Hypothalamus (tissue), 51 donors: ENCODE measurements around the gene TRAF6.
"Not testable (repeated sequence)": the region's sequence is repeated elsewhere in the genome, so short reads cannot be mapped to it uniquely, and the experiment has no call there.

Experiments used
- DNase-seq, 51 donors: peaks; one replicate each; lab custom pipeline; 2025; lab: John Stamatoyannopoulos, UW

Gene TRAF6, protein sequence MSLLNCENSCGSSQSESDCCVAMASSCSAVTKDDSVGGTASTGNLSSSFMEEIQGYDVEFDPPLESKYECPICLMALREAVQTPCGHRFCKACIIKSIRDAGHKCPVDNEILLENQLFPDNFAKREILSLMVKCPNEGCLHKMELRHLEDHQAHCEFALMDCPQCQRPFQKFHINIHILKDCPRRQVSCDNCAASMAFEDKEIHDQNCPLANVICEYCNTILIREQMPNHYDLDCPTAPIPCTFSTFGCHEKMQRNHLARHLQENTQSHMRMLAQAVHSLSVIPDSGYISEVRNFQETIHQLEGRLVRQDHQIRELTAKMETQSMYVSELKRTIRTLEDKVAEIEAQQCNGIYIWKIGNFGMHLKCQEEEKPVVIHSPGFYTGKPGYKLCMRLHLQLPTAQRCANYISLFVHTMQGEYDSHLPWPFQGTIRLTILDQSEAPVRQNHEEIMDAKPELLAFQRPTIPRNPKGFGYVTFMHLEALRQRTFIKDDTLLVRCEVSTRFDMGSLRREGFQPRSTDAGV

DNA sequence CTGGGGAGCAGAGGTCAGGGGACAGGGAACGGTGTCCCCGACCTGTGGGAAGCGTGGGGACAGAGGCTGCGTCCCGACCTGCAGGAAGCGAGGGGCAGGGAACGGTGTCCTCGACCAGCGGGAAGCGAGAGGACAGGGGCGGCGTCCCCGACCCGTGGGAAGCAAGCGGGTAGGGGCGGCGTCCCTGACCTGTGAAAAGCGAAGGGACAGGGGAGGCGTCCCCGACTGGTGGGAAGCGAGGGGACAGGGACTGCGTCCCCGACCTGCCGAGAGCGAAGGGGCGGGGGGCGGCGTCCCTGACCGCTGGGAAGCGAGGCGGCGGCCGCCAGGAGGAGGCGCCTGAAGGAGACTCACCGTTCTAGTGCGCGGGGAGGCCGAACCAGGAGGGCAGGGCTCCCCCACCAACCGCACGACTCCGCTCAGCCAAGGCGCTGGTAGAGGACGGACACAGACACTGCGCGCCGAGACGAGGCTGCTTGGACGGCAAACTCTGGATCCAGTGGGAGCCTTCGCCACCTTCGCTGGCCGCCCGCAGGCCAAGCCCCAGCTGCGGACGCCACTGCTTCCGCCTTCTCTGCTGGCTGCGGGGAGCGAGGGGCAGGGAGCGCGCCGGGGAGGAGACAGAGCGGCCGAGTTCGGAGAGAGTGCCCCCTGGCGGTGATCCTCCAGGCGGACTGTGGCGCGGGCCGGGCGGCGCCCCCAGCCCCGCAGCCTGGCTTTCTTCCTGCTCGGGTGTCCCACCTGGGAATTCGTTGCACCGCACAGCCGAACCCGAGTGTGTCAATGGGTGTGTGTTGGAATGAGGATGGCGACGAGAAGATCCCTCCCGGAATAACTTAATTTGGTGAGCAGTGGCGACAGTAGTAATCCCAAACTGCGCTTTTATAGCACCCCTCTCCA is at the start of gene TRAF6:
TSS of gene TRAF6 (minus strand) at position 579 of the 900 bp plus-strand sequence. CDS start 8,757 bp downstream, outside the sequence.
- peak; percentile 28 to 96 (median 78) for DNase-seq

DNA sequence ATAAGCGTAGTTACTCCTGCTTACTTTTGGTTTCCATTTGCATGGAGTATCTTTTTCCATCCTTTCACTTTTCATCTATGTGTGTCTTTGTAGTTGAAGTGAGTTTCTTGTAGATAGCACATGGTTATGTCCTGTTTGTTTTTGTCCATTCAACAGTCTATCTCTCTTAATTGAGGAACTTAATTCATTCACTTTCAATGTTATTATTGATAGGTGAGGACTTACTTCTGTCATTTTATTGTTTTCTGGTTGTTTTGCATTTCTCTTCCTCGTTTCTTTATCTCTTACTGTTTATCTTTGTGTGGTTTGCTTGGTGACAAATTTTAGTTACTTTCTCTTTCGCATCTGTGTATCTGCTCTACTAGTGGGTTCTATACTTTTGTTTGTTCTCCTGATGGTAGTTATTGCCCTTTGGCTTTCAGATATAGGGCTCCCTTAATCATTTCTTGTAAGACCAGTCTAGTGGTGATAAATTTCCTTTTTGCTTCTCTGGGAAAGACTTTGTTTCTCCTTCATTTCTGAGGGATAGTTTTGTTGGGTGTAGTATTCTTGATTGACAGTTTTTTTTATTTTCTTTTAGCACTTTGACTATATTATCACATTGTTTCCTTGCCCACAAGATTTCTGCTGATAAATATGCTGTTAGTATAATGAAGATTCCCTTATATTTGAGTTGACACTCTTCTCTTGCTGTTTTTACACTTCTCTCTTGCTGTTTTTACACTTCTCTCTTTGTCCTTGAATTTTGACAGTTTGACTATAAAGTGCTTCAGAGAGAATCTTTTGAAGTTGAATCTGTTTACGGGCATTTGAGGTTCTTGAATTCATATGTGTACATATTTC is 48.7 kb upstream of the TRAF6 start:
- no peak for DNase-seq

DNA sequence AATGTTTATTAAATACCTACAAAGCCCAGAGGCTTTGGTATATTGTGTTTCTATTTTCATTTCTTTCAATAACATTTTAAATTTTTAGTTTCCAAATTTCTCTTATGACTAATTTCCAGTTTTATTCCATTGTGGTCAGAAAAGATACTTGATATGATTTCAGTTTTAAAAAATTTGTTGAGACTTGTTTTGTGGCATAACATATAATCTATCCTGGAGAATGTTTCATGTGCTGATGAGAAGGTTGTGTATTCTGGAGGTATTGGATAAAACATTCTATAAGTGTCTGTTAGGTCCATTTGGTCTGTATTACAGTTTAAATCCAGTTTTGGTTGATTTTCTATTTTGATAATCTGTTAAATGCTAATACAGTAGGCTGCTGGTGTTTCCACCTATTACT is 47.9 kb upstream of the TRAF6 start:
- DNase-seq: no peak

DNA sequence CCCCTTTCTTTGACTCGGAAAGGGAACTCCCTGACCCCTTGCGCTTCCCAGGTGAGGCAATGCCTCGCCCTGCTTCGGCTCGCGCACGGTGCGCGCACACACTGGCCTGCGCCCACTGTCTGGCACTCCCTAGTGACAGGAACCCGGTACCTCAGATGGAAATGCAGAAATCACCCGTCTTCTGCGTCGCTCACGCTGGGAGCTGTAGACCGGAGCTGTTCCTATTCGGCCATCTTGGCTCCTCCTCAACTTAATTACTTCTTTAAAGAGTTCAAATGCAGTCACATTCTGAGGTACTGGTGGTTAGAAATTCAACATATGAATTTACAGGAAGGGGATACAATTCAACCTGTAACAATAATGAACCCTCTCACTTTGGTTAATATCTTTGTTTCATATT is 47.3 kb upstream of the TRAF6 start:
- DNase-seq: not testable (repeated sequence)

DNA sequence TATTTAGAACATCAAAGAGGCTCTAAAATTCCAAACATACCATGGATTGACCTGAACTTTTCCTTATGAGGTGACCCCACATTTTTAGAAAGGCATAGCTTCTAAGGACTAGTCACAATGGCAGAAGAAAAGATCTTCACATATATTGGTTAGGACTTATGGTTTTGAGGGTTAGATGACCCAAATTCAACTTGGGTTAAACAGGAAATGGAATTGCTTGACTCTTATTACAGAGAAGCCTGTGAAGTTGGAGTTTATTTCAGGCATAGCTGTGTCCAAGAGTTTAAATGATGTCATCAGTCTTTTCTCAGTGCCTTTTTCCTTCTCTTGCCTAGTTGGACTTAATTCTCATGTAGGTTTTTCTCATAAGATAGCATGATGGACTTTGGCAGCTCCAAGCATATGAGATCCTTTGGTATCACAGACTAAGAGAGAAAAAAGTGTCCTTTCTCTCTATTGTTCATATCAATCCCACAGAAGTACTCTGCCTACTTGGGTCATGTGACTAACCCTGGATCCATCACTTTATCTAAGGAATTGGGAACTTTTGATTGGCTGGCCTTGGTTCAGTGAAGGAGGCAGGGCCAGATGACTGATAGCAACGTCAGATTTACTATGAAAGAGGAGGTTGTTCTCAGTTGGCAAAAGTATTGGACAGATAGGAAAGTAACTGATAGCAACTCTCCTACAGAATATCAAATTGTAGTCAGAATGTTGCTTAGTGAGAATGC is 40.5 kb upstream of the TRAF6 start:
- DNase-seq: no peak

DNA sequence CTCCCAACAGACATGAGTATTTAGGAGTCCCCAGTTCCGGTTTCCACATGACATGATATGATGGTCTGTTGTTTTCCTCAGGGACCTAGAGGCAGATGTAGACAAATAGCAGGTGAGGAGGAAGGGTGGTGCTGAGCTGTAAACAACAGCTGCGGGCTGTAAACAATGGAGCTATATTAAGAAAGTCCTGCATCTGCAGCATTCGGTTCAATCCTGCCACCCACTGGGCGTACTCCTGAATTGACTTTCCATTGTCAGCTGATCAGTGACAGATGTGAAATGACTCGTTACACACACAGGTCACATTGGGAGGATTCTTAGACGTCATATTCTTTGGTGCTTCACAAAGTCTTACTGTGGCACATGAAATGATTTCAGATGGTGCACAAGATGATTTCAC is 30.9 kb upstream of the TRAF6 start:
- peak in 22 of 51 donors; percentile 2 to 40 (median 14) for DNase-seq

DNA sequence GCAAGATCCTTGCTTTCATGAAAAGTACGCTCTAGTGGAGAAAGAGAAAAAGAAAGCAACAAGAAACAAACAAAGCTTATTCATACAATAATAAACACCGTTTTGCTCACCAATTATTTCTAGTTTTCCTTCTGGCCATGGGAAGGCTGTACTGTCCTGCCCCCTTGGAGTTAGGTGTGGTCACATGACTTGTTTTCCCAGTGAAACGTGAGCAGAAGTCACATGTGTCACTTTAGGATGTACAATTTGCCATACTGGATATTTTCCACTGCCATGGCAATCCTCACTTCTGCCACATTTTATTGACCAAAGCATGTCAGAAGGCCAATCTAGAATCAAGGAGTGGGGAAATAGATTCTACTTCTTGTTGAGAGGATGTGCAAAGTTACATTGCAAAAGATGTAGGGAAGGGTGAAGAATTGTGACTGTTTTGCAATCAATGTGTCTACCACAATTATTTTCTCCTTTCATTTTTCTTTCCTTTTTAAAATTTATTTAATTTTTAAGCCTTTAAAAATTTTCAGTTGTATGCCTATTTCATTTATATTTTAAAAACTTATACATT is 24.3 kb upstream of the TRAF6 start:
- no peak for DNase-seq

DNA sequence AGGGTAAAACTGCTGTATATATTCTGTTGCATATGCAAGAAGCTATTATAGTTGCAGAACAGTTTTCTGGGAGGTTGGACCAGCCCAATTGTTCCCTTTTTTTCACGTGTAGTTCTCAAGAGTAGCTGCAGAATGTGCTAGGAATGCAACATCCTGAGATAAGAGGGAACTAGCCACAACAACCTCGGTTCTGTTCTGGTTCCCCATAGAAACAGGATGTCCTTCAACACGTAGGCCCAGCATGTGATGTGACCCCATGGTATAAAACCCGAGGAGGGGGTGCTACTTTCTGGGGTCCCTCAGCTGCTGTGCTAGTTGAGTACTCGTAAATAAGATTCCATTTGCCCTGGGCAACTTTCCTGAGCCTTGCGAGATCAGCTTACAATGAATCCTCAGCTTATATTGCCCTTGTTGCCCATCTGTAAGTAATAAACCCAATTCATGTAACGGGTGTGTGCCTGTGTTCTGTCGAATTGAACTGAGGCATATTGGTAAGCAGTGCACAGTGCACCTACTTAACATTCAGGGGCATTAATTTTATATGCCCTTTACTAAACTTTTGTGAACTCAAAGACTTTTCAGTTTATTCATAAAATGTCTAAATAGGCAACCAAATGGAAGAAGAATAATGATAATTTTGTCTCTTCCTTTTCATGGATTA is 23.0 kb upstream of the TRAF6 start:
- no peak for DNase-seq

DNA sequence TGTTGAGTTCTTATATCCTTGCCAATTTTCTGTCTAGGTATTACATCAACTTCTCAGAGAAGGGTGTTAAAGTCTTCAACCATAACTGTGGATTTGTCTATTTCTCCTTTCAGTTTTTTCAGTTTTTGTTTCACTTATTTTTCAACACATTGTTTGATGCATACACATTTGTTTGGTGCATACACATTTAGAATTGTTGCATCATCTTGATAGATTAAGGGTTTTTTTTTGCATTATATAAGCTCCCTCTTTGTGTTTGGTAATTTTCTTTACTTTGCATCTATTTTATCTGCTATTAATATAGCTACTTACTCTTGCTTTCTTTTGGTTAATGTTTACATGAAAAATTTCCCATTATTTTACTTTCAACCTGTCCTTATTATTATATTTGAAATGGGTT is 20.8 kb upstream of the TRAF6 start:
- no peak for DNase-seq

DNA sequence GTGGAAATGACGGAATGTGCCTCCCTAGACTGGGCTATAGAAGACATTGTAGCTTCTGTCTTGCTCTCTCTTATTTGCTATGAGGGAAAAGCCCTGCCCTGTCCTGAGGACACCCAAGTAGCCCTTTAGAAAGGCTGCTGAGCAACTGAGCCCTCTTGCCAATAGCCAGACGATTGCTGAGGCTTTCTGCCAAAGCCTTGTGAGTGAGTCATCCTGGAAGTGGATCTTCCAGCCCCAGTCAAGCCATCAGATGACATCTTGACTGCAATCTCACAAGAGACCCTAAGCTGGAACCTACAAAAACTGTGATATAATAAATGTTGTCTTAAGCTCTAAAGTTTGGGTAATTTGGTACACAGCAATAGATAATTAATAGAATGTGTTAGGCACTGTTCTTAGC is 3.9 kb upstream of the TRAF6 start:
- no peak for DNase-seq

DNA sequence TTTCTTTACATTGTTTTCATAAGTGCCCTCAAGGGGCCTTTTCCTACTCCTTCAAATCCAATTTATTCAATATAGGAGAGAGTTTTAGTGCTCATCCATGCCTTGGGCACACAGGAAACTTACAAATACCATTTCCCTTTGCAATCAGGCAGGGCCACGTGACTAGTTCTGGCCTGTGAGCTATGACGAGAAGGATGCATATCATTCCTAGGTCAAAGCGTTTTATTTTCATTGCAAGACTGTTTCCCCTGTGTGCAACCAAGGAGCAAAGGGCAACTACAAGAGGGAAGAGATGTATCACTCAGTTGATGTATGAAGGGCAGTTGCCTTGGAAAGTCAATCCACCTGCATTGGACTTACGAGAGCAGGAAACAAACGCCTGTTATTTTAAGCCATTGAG is 1.9 kb upstream of the TRAF6 start:
- DNase-seq: no peak

DNA sequence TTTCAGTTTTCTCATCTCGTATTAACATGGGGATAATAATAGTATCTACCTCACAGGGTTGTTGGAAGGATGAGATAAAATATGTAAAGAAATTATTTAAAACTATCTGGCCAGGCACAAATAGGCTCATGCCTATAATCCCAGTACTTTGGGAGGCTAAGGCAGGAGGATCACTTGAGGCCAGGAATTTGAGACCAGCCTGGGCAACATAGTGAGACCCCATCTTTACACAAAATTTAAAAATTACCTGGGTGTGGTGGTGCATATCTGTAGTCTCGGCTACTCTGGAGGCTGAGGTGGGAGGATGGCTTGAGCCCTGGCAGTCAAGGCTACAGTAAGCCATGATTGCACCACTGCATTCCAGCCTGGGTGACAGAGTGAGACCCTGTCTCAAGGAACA is 990 bp upstream of the TRAF6 start:
- DNase-seq: not testable (repeated sequence)

DNA sequence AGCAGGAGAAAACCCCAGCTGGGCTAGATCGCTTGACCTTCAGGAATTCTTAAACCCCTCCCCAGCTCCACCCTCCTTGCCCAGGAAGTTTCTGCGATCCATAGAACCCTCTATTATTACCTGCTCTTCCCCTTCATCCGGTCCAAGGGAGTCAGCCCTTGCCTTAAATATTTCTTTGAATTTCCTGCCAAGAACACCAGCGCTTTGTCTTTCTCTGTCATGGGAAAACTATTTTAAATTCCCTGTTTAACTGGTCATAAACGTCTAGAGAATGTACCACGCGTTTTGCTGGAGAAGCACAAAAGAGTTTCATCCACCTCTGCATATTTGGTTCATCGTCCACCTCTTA is 496 bp upstream of the TRAF6 start:
- DNase-seq: no peak

DNA sequence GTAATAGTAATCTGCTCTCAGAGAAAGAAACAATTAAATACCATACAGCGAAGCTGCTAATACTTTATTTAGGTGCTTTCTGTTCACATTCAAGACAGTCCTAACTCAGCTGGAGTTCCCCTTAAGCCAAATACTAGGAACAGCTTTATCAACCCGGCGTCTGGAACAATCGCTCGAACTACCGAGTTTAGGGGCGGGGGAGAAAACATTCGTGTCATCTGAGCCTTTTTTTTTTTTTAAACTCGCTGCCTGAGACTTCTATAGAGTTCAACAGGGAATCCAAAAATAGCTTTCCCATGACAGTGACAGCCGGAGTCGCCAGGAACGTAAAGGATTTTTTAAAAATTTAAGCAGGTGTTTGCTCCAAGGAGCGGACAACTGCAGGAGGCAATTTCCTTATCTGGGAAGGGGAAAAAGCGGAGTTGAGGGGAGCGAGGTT is 852 bp downstream of the TRAF6 start:
- DNase-seq: peak in 2 of 51 donors; percentile 37 to 60

DNA sequence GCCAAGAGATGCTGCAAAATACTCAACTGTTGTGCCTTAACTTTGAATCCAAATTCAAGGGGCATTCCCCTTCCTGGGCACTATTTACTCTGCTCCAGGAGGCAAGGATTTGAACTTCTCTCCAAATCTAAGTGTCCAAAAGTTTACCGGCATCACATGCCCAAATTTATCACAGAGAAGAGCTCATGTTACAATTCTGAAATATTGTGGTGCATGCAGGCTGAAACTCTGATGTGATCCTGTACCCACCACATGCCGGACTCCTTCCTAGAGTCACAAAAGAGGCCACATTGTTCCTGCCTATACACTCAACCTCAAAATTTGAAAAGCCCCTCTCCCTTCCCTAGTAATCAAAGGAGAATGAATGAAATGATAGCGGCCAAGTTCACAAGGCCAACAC is 1.3 kb downstream of the TRAF6 start:
- peak in 1 of 51 donors; percentile 51 for DNase-seq

DNA sequence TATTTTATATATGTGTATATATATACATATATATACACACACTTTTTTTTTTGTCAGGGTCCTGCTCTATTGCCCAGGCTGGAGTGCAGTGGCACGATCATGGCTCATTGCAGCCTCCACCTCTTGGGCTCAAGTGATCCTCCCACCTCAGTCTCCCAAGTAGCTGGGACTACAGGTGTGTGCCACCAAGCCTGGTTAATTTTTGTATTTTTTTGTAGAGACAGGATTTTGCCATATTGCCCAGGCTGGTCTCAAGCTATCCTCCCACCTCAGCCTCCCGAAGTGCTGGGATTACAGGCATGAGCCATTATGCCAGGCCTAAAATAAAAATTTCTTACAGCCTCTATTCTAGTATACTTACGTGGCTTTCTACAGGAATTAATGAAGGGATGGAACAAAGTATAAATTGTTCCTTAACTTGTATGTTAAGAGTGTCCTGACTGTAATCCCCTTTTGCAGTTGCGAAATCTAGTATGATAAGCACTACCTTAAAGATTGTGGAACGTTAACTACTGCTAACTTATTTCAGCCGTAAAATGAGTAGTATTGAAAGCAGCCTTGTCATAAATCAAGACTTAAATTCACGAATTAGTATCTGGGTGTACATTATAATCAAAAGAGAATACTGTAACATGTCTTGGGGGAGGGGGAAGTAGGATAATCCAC is 2.1 kb downstream of the TRAF6 start:
- DNase-seq: no peak

DNA sequence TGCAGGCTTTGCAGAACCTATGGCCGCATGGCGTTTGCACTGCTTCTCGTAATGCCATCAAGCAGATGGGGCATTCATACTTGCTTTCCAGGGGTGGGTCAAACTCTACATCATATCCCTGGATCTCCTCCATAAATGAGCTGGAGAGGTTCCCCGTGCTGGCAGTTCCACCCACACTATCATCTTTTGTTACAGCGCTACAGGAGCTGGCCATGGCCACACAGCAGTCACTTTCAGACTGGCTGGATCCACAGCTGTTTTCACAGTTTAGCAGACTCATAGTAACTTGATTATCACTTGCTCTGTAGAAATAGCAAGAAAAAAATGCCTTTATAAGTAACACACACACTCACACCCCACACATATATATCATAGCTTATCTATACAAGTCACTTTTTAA is 8.8 kb downstream of the TRAF6 start:
- peak in 8 of 51 donors; percentile 11 to 40 (median 26) for DNase-seq

DNA sequence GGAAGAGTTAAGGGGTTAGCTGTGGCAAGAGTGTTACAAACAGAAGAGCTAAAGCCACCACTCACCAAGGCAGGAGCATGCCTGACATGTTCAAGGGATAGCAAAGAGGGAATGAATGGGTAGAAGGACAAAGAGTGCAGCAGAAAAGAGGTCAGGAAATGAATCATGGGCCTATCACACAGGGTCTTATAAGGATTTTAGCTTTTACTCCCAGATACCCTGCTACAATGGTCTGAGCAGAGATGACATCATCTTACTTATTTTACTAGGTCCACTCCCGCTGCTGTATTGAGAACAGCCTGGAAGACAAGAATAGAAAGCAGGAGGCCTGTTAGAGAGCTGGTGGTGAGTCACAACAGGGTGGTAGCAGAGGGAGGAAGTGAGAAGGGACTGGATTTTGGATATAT is 9.8 kb downstream of the TRAF6 start:
- DNase-seq: peak in 5 of 51 donors; percentile 9 to 37 (median 23)
